Ovary (tissue), 9 donors: Measurements from ENCODE around the gene BICC1. TPM values are rescaled to one million over a fixed set of nuclear protein-coding genes. Genes with fewer than 3 reads are reported as not detected.

Experiments used
- DNase-seq, 5 donors: peaks; one replicate each; pipeline ENCODE4 v3.0.0-alpha.2; 2019 to 2020
- H3K27ac ChIP-seq, 2 donors: fragments of 200-600 bp; one replicate each; pipeline versions ENCODE4 v1.5.1 to v1.8.0; 2019 to 2022
- H3K27me3 ChIP-seq: fragments of 200-600 bp; one replicate; pipeline ENCODE4 v1.8.0; 2022
- H3K36me3 ChIP-seq: fragments of 200-600 bp; sonication (generic); one replicate; pipeline ENCODE4 v1.5.1; 2019
- H3K4me1 ChIP-seq: one replicate; pipeline ENCODE4 v1.8.1; 2013; ENCODE audit warnings: mild to moderate bottlenecking, moderate library complexity; ENCODE audit not compliant: insufficient read depth
- H3K4me3 ChIP-seq: fragments of 200-600 bp; sonication (generic); one replicate; pipeline ENCODE4 v1.5.1; 2017
- H3K9me3 ChIP-seq, 2 donors: fragments of 200-600 bp in 1 of 2; sonication (generic) in 1 of 2; one replicate each; pipeline versions ENCODE4 v1.5.1 to v1.8.1; 2013 to 2019; ENCODE audit warnings: mild to moderate bottlenecking in 1 of 2, moderate library complexity in 1 of 2
- CTCF ChIP-seq, 3 donors: fragments of 450-650 bp in 2 of 3; fragments of 200-600 bp in 1 of 3; IDR thresholded peaks; one replicate each; pipeline versions ENCODE4 v1.5.1 to v1.8.0; 2016 to 2022; ENCODE audit warnings: antibody characterized with exemption in 3 of 3, mild to moderate bottlenecking in 1 of 3
- EP300 ChIP-seq: sonication (generic); formaldehyde crosslinking; IDR thresholded peaks from one replicate; pipeline ENCODE4 v1.6.1; 2017; ENCODE audit warnings: antibody characterized with exemption
- POLR2A ChIP-seq: fragments of 450-650 bp; IDR thresholded peaks from one replicate; pipeline ENCODE4 v1.6.1; 2017; ENCODE audit warnings: antibody characterized with exemption, mild to moderate bottlenecking, moderate library complexity
- WGBS, 3 donors: extraction: QIAGEN DNeasy Blood & Tissue Kit in 1 of 3; methylation state at CpG; one replicate each; pipeline versions ENCODE4 v1.1.5 to v1.1.7; 2013 to 2017; 5-methylcytosine and 5-hydroxymethylcytosine counted together
- intact Hi-C, 4 donors: fragments of 100-400 bp; cut with DNase I; formaldehyde crosslinking; loops; one replicate each; pipeline versions ENCODE4 v1.11.0 to v1.15.1; 2022 to 2023
- polyA plus RNA-seq, 2 donors: library from polyadenylated mRNA; stranded (reverse); fragments of 200-250 nt in 1 of 2; fragments of 350-450 nt in 1 of 2; fragmentation: Illumina TruSeq in 1 of 2; extraction: RNeasy Lipid Tissue Mini Kit (QIAGEN cat#74804) in 1 of 2; gene quantifications; one replicate each; pipeline ENCODE4 v1.2.3, GENCODE V29; 2013 to 2014
- total RNA-seq, 7 donors: library from RNA; depleted of rRNA in 2 of 7; stranded (reverse); fragments of >200 nt in 2 of 7; fragmentation: NEBNext Ultra II Directional in 3 of 7; extraction: Animal tissue kit (Norgen Biotek cat#: 25700) in 3 of 7; gene quantifications; one replicate each; pipeline versions ENCODE4 v1.1.0 to v1.2.4, GENCODE V29; 2016 to 2023
- donor health status: DM: no; HTN: no; CAD: no; lungs with moderate emphysema.
- donor health status: DM: no; HTN: no; CAD: no.
- donor health status: Bipolar disorder and iron deficiency.
- donor health status: DM: yes; HTN: yes; CAD: no.
- donor health status: DM: no; HTN: no; CAD: no.
- donor health status: DM: yes; HTN: yes; CAD: no.

Gene BICC1
- total and polyA plus RNA-seq, 9 donors = 13.6 to 43.4 (median 23.5) TPM

GRCh38 chr10:58820861-58821751, 308.4 kb downstream of the BICC1 start:
- Histone ChIP-seq H3K4me3 (no peak overlapping the region), H3K4me1 (peaks cover 8% of the 10 kb centered on the region), H3K27ac (no peak overlapping the region), H3K36me3 (no peaks in the 10 kb centered on the region), H3K9me3 (no peaks in the 10 kb centered on the region), H3K27me3 (no peaks in the 10 kb centered on the region)
- TF ChIP-seq EP300 (no peak), CTCF (IDR thresholded peaks at IDR 0.05) (no peak), POLR2A (no peak)
- intact Hi-C loops = no loop called here
- WGBS, 3 donors = 60 to 76% (median 62%) methylated on average over 7 of the region's 7 CpGs
- no peak for DNase-seq

GRCh38 chr10:58821752-58822056, 309.0 kb downstream of the BICC1 start:
- no peaks in the 10 kb centered on the region for H3K9me3 ChIP-seq
- intact Hi-C loops = loop anchor here in 1 of 4 donors (1.0 kb wide), 1 partner anchor 7 kb away; no protein-coding TSS in a partner anchor
- TF ChIP-seq EP300 = no peak
- TF ChIP-seq POLR2A = no peak
- TF ChIP-seq CTCF (IDR thresholded peaks at IDR 0.05) = no peak
- H3K27ac ChIP-seq = no peak overlapping the region
- no peak overlapping the region for H3K4me3 ChIP-seq
- no peaks in the 10 kb centered on the region for H3K27me3 ChIP-seq
- peaks cover 6% of the 10 kb centered on the region for H3K4me1 ChIP-seq
- 81 to 92% (median 89%) methylated on average over 1 of the region's 1 CpG for WGBS, 3 donors
- no peak for DNase-seq
- no peaks in the 10 kb centered on the region for H3K36me3 ChIP-seq

- Histone ChIP-seq H3K27ac (no peak overlapping the region), H3K27me3 (no peaks in the 10 kb centered on the region), H3K36me3 (no peaks in the 10 kb centered on the region), H3K4me1 (peaks cover 2% of the 10 kb centered on the region), H3K4me3 (no peak overlapping the region), H3K9me3 (no peaks in the 10 kb centered on the region)
- DNase-seq = no peak
- intact Hi-C loops = no loop called here
- WGBS, 3 donors = 94 to 100% (median 96%) methylated on average over 1 of the region's 1 CpG
- TF ChIP-seq POLR2A (no peak), EP300 (no peak), CTCF (IDR thresholded peaks at IDR 0.05) (no peak)
Observed at GRCh38 chr10:58823983-58824382, 311.3 kb downstream of the BICC1 start.

GRCh38 chr10:58824396-58824795, 311.7 kb downstream of the BICC1 start:
- 92 to 96% (median 95%) methylated on average over 2 of the region's 2 CpGs for WGBS, 3 donors

More at GRCh38 chr10:58824396-58824795, 311.7 kb downstream of the BICC1 start:
- Histone ChIP-seq H3K27ac (no peak overlapping the region), H3K9me3 (no peaks in the 10 kb centered on the region), H3K4me3 (no peak overlapping the region), H3K27me3 (no peaks in the 10 kb centered on the region), H3K4me1 (peaks cover 2% of the 10 kb centered on the region), H3K36me3 (no peaks in the 10 kb centered on the region)
- TF ChIP-seq EP300 (no peak), CTCF (IDR thresholded peaks at IDR 0.05) (no peak), POLR2A (no peak)
- DNase-seq = no peak
- intact Hi-C loops = no loop called here
